HG03457 (cell line): Measurements from ENCODE around the gene ARMC3.
"Not testable (repeated sequence)": the region's sequence is repeated elsewhere in the genome, so short reads cannot be mapped to it uniquely, and the experiment has no call there.

ENCODE experiments used
- ATAC-seq: cut with Tn5 transposase; IDR thresholded peaks from one replicate; pipeline ENCODE4 v1.9.1; 2021; ENCODE audit warnings: moderate number of reproducible peaks; ENCODE audit not compliant: unreplicated experiment

The ARMC3 gene

GRCh38 chr10:22927661-22928403 lies at the start of gene ARMC3:
TSS of gene ARMC3 (plus strand) at chr10:22928053. CDS start at chr10:22931997, 3,944 bp downstream.
- no peak for ATAC-seq

GRCh38 chr10:22891797-22892196 lies 36.1 kb upstream of the ARMC3 start:
- ATAC-seq, result no peak

- ATAC-seq, result no peak
Observed at GRCh38 chr10:22893781-22894180, 34.1 kb upstream of the ARMC3 start.

GRCh38 chr10:22894714-22895113 lies 33.1 kb upstream of the ARMC3 start:
- no peak for ATAC-seq

GRCh38 chr10:22895252-22895651 lies 32.6 kb upstream of the ARMC3 start:
- ATAC-seq, result no peak

GRCh38 chr10:22897371-22897770 lies 30.5 kb upstream of the ARMC3 start:
- no peak for ATAC-seq

- no peak for ATAC-seq
Observed at GRCh38 chr10:22899307-22899706, 28.5 kb upstream of the ARMC3 start.

- no peak for ATAC-seq
Observed at GRCh38 chr10:22899775-22900174, 28.1 kb upstream of the ARMC3 start.

- ATAC-seq, result no peak
Observed at GRCh38 chr10:22900841-22901601, 26.8 kb upstream of the ARMC3 start.

GRCh38 chr10:22902147-22902546 lies 25.7 kb upstream of the ARMC3 start:
- not testable (repeated sequence) for ATAC-seq

GRCh38 chr10:22903694-22904093 lies 24.2 kb upstream of the ARMC3 start:
- ATAC-seq, result no peak

- ATAC-seq, result no peak
Observed at GRCh38 chr10:22906767-22907166, 21.1 kb upstream of the ARMC3 start.

- no peak for ATAC-seq
Observed at GRCh38 chr10:22908837-22909236, 19.0 kb upstream of the ARMC3 start.

- not testable (repeated sequence) for ATAC-seq
Observed at GRCh38 chr10:22909673-22910072, 18.2 kb upstream of the ARMC3 start.

GRCh38 chr10:22911067-22911466 lies 16.8 kb upstream of the ARMC3 start:
- no peak for ATAC-seq

GRCh38 chr10:22911889-22912762 lies 15.7 kb upstream of the ARMC3 start:
- no peak for ATAC-seq

GRCh38 chr10:22912763-22913384 lies 15.0 kb upstream of the ARMC3 start:
- no peak for ATAC-seq

- ATAC-seq, result no peak
Observed at GRCh38 chr10:22913474-22914092, 14.3 kb upstream of the ARMC3 start.

- no peak for ATAC-seq
Observed at GRCh38 chr10:22915314-22915713, 12.5 kb upstream of the ARMC3 start.

GRCh38 chr10:22925088-22925487 lies 2.8 kb upstream of the ARMC3 start:
- no peak for ATAC-seq
